ENCODE measurements around the gene PRR5L. TPM values are rescaled to one million over a fixed set of nuclear protein-coding genes. Genes with fewer than 3 reads are reported as not detected.

The PRR5L gene
- polyA plus RNA-seq, 1 donor (not counting 4 experiments of a cell fraction or from before 2014, with no cell fraction given) = 20.1 TPM

DNA sequence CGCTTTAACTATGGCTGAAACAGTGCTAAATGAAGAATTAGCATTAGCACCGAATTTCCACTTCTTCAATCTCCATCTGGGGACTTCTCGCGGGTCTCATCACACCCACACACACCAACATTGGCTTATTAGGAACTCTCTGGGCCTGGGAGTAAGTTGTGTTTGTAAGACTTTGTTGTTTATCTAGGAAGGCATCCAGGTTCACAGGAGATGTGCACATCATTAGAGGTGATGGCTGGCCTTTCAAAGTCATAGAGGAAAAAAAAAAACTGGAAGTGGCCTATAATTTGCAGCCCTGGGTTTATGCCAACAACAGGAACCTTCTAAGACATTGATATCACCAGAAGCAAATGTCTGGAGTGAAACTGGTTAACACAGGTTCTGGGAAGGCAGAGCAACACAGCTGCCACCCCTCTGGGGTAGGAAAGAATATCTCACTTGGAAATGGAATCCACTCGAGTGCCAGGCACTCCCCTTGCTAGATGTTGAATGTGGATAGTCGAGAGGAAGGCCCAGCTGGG, 129.5 kb downstream of the PRR5L start:
- Histone ChIP-seq H3K79me2 (ENCODE audit: control insufficient read depth, insufficient read depth, low read length) (no peaks in the 10 kb centered on the region), H3K4me3 (ENCODE audit: control insufficient read depth in 2 of 3, extremely low read depth in 1 of 3, insufficient read depth in 2 of 3, low read depth in 1 of 3, low read length in 3 of 3) (no peak overlapping the region), H3K27me3 (ENCODE audit: control insufficient read depth, extremely low read depth, insufficient read depth, low read length) (no peaks in the 10 kb centered on the region), H3K27ac (ENCODE audit: control insufficient read depth, insufficient read depth, low read length) (no peak overlapping the region), H3K4me2 (ENCODE audit: control insufficient read depth, extremely low read depth, insufficient read depth, low read depth, low read length) (no peak overlapping the region), H2AFZ (ENCODE audit: control insufficient read depth, low read length) (no peak overlapping the region), H3K9ac (ENCODE audit: control insufficient read depth, extremely low read depth, insufficient read depth, low read length) (no peak overlapping the region), H3K36me3 (ENCODE audit: control insufficient read depth in 2 of 2, extremely low read depth in 1 of 2, insufficient read depth in 2 of 2, low read length in 2 of 2) (peaks cover 3 to 8% of the 10 kb centered on the region in 2 experiments), H4K20me1 (ENCODE audit: control insufficient read depth, extremely low read depth, insufficient read depth, low read length) (no peaks in the 10 kb centered on the region), H3K9me1 (ENCODE audit: control insufficient read depth, extremely low read depth, insufficient read depth, low read length) (no peaks in the 10 kb centered on the region), H3K9me3 (ENCODE audit: control insufficient read depth, low read depth, low read length) (no peaks in the 10 kb centered on the region), H3K4me1 (ENCODE audit: control insufficient read depth, extremely low read depth, insufficient read depth, low read length) (peaks cover 4% of the 10 kb centered on the region)
- no peak for TF ChIP-seq EZH2 (IDR thresholded peaks at IDR 0.05; ENCODE audit: low read length)
- TF ChIP-seq, protein P1, sequence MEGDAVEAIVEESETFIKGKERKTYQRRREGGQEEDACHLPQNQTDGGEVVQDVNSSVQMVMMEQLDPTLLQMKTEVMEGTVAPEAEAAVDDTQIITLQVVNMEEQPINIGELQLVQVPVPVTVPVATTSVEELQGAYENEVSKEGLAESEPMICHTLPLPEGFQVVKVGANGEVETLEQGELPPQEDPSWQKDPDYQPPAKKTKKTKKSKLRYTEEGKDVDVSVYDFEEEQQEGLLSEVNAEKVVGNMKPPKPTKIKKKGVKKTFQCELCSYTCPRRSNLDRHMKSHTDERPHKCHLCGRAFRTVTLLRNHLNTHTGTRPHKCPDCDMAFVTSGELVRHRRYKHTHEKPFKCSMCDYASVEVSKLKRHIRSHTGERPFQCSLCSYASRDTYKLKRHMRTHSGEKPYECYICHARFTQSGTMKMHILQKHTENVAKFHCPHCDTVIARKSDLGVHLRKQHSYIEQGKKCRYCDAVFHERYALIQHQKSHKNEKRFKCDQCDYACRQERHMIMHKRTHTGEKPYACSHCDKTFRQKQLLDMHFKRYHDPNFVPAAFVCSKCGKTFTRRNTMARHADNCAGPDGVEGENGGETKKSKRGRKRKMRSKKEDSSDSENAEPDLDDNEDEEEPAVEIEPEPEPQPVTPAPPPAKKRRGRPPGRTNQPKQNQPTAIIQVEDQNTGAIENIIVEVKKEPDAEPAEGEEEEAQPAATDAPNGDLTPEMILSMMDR (optimal IDR thresholded peaks at IDR 0.05 in 1 of 3, IDR thresholded peaks at IDR 0.05 in 1 of 3, conservative IDR thresholded peaks at IDR 0.05 in 1 of 3; ENCODE audit: extremely low read depth in 1 of 3, insufficient read depth in 2 of 3, low read length in 3 of 3) = no peak
- DNase-seq (ENCODE audit: low read depth, low spot score) (no peak), FAIRE-seq (no peak)
- dilution Hi-C loops (cut with MboI; ENCODE audit: extremely low pct_ligation_motif_present, low sequenced_read_pairs) = no loop called here

- Histone ChIP-seq H3K9me3 (ENCODE audit: control insufficient read depth, low read depth, low read length) (no peaks in the 10 kb centered on the region), H4K20me1 (ENCODE audit: control insufficient read depth, extremely low read depth, insufficient read depth, low read length) (no peaks in the 10 kb centered on the region), H3K27me3 (ENCODE audit: control insufficient read depth, extremely low read depth, insufficient read depth, low read length) (no peaks in the 10 kb centered on the region), H3K79me2 (ENCODE audit: control insufficient read depth, insufficient read depth, low read length) (no peaks in the 10 kb centered on the region), H3K4me1 (ENCODE audit: control insufficient read depth, extremely low read depth, insufficient read depth, low read length) (peaks cover 3% of the 10 kb centered on the region), H2AFZ (ENCODE audit: control insufficient read depth, low read length) (no peak overlapping the region), H3K4me2 (ENCODE audit: control insufficient read depth, extremely low read depth, insufficient read depth, low read depth, low read length) (no peak overlapping the region), H3K36me3 (ENCODE audit: control insufficient read depth in 2 of 2, extremely low read depth in 1 of 2, insufficient read depth in 2 of 2, low read length in 2 of 2) (peaks cover 3 to 8% of the 10 kb centered on the region in 2 experiments), H3K27ac (ENCODE audit: control insufficient read depth, insufficient read depth, low read length) (no peak overlapping the region), H3K9me1 (ENCODE audit: control insufficient read depth, extremely low read depth, insufficient read depth, low read length) (no peaks in the 10 kb centered on the region), H3K9ac (ENCODE audit: control insufficient read depth, extremely low read depth, insufficient read depth, low read length) (no peak overlapping the region), H3K4me3 (ENCODE audit: control insufficient read depth in 2 of 3, extremely low read depth in 1 of 3, insufficient read depth in 2 of 3, low read depth in 1 of 3, low read length in 3 of 3) (no peak overlapping the region)
- FAIRE-seq (no peak), DNase-seq (ENCODE audit: low read depth, low spot score) (no peak)
- dilution Hi-C loops (cut with MboI; ENCODE audit: extremely low pct_ligation_motif_present, low sequenced_read_pairs) = no loop called here
- TF ChIP-seq, protein P1 (optimal IDR thresholded peaks at IDR 0.05 in 1 of 3, IDR thresholded peaks at IDR 0.05 in 1 of 3, conservative IDR thresholded peaks at IDR 0.05 in 1 of 3; ENCODE audit: extremely low read depth in 1 of 3, insufficient read depth in 2 of 3, low read length in 3 of 3) = no peak
These were observed 130.2 kb downstream of the PRR5L start for GRCh38 chr11:36426226-36426848.
